WTC11 (cell line): ENCODE data around the gene FGF23. TPM values are rescaled to one million over a fixed set of nuclear protein-coding genes. Genes with fewer than 3 reads are reported as not detected.

Experiments used
- ATAC-seq: fragments of 200-7000 bp; cut with Tn5 transposase; 2 replicates; pipeline ENCODE4 v1.10.0; 2021; ENCODE audit warnings: mild to moderate bottlenecking, moderate library complexity
- CTCF ChIA-PET: fragments of 300-600 bp; sonication (Branson Sonifier 250); formaldehyde crosslinking; loops from one replicate; lab custom pipeline; 2021; ENCODE audit warnings: antibody characterized with exemption; lab: Charles Lee
- POLR2A ChIA-PET: fragments of 350-600 bp; sonication (Branson Sonifier 250); formaldehyde crosslinking; loops from one replicate; lab custom pipeline; 2021; ENCODE audit warnings: antibody characterized with exemption; lab: Charles Lee
- DNase-seq: peaks from one replicate; pipeline ENCODE4 v3.0.0; 2021; ENCODE audit warnings: low spot score
- H3K27ac Mint-ChIP-seq: 2 replicates; pipeline ENCODE4 v1.8.0; 2021; ENCODE audit warnings: mixed read lengths
- H3K27me3 Mint-ChIP-seq: 2 replicates; pipeline ENCODE4 v1.8.0; 2021; ENCODE audit warnings: low read depth, mild to moderate bottlenecking, moderate library complexity, mixed read lengths
- H3K36me3 Mint-ChIP-seq: 2 replicates; pipeline ENCODE4 v1.8.0; 2021; ENCODE audit warnings: mixed read lengths
- H3K4me1 Mint-ChIP-seq: 2 replicates; pipeline ENCODE4 v1.8.0; 2022; ENCODE audit warnings: mixed read lengths
- H3K4me3 Mint-ChIP-seq: 2 replicates; pipeline ENCODE4 v1.8.0; 2021; ENCODE audit warnings: mild to moderate bottlenecking, moderate library complexity, mixed read lengths
- H3K9me3 Mint-ChIP-seq: 2 replicates; pipeline ENCODE4 v1.8.0; 2021; ENCODE audit warnings: mixed read lengths
- AFF4 ChIP-seq: sonication (generic); formaldehyde crosslinking; IDR thresholded peaks from 2 replicates; pipeline ENCODE4 v1.8.1; 2023; ENCODE audit warnings: mild to moderate bottlenecking, missing genetic modification reagents, borderline replicate concordance
- ATF1 ChIP-seq: sonication (generic); formaldehyde crosslinking; IDR thresholded peaks from 2 replicates; pipeline ENCODE4 v1.8.1; 2023; ENCODE audit warnings: mild to moderate bottlenecking, moderate library complexity, missing genetic modification reagents
- CBFB ChIP-seq: sonication (generic); formaldehyde crosslinking; IDR thresholded peaks from 2 replicates; pipeline ENCODE4 v1.8.1; 2022; ENCODE audit warnings: mild to moderate bottlenecking, low read depth, missing genetic modification reagents
- CDX4 ChIP-seq: fragments of 250-450 bp; sonication (Bioruptor Pico); IDR thresholded peaks from 2 replicates; pipeline ENCODE4 v1.9.0; 2021; ENCODE audit warnings: moderate library complexity, mild to moderate bottlenecking, inconsistent platforms, borderline replicate concordance
- NFE2L1 ChIP-seq: sonication (generic); formaldehyde crosslinking; IDR thresholded peaks from 2 replicates; pipeline ENCODE4 v1.8.1; 2023; ENCODE audit warnings: missing genetic modification reagents
- NR2C2 ChIP-seq: sonication (generic); formaldehyde crosslinking; IDR thresholded peaks from 2 replicates; pipeline ENCODE4 v1.8.0; 2022; ENCODE audit warnings: mild to moderate bottlenecking, missing genetic modification reagents
- RELA ChIP-seq: sonication (generic); formaldehyde crosslinking; IDR thresholded peaks from 2 replicates; pipeline ENCODE4 v1.8.1; 2022; ENCODE audit warnings: missing genetic modification reagents, mild to moderate bottlenecking, borderline replicate concordance
- SOX15 ChIP-seq: fragments of 250-450 bp; sonication (Bioruptor Pico); IDR thresholded peaks from 2 replicates; pipeline ENCODE4 v1.9.0; 2021; ENCODE audit warnings: mild to moderate bottlenecking
- ZBTB21 ChIP-seq: sonication (generic); formaldehyde crosslinking; IDR thresholded peaks from 2 replicates; pipeline ENCODE4 v1.8.1; 2023; ENCODE audit warnings: mild to moderate bottlenecking, missing genetic modification reagents, borderline replicate concordance
- ZMAT4 ChIP-seq: fragments of 250-450 bp; sonication (Bioruptor Pico); IDR thresholded peaks from 2 replicates; pipeline ENCODE4 v1.9.0; 2021; ENCODE audit warnings: mild to moderate bottlenecking
- ZNF121 ChIP-seq: sonication (generic); formaldehyde crosslinking; IDR thresholded peaks from 2 replicates; pipeline ENCODE4 v1.8.0; 2023; ENCODE audit warnings: missing genetic modification reagents
- ZNF317 ChIP-seq: sonication (generic); formaldehyde crosslinking; IDR thresholded peaks from 2 replicates; pipeline ENCODE4 v1.8.1; 2023; ENCODE audit warnings: low read depth, mild to moderate bottlenecking, moderate library complexity, missing genetic modification reagents, borderline replicate concordance
- ZNF396 ChIP-seq: fragments of 250-450 bp; sonication (Bioruptor Pico); IDR thresholded peaks from 2 replicates; pipeline ENCODE4 v1.8.0; 2021; ENCODE audit warnings: mild to moderate bottlenecking, moderate library complexity, borderline replicate concordance
- total RNA-seq: library from RNA; stranded (reverse); gene quantifications from 3 replicates; pipeline ENCODE4 v1.2.3, GENCODE V29; 2021
- TF ChIP-seq, protein P1 (sequence below): fragments of 200-600 bp; IDR thresholded peaks from 2 replicates; pipeline ENCODE4 v1.8.0; 2022; ENCODE audit warnings: antibody characterized with exemption
- TF ChIP-seq, protein P2 (sequence below): sonication (generic); formaldehyde crosslinking; IDR thresholded peaks from 2 replicates; pipeline ENCODE4 v1.8.0; 2022; ENCODE audit warnings: missing genetic modification reagents

FGF23 gene
- total RNA-seq, 1 experiment from 2014 or later: 0.24 TPM

DNA sequence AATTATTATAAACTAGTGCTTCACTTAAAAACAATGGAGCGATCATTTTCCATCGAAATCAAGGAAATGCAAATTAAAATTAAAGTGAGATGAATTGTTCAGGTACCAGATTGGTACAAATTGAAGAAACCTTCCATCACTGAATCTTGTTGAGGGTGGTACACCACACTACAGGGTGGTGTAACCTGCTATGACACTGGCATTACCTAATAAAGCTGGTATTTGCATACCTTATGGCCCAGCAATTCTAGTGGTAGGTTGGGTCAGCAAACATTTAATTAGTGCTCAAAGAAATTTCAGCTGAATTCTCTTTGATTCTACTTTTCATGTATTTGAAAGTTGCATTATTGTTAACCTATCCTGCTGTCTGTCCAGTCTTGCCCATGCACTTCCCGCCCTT lies 49.3 kb downstream of the FGF23 start (continued):
- TF ChIP-seq AFF4 (CRISPR knock-in tag) (no peak), SOX15 (CRISPR knock-in tag) (no peak)

- Mint-ChIP-seq H3K9me3 (no peaks in the 10 kb centered on the region), H3K4me1 (peaks cover 14% of the 10 kb centered on the region), H3K36me3 (peaks cover 20% of the 10 kb centered on the region), H3K27ac (no peak overlapping the region), H3K27me3 (no peaks in the 10 kb centered on the region), H3K4me3 (no peak overlapping the region)
- CTCF ChIA-PET: interaction anchor here (0.7 kb wide), 1 partner anchor 26 kb away, joined by 4 read pairs; no protein-coding TSS in a partner anchor
- DNase-seq (no peak), ATAC-seq (no peak)
- POLR2A ChIA-PET: no interaction called here
- TF ChIP-seq NFE2L1 (CRISPR knock-in tag) (no peak), ZBTB21 (CRISPR knock-in tag) (no peak), NR2C2 (CRISPR knock-in tag) (no peak), ZNF396 (CRISPR knock-in tag) (no peak), ZMAT4 (CRISPR knock-in tag) (no peak), RELA (no peak), CDX4 (CRISPR knock-in tag) (no peak), ZNF121 (CRISPR knock-in tag) (no peak), ZNF317 (no peak), CBFB (CRISPR knock-in tag) (no peak), ATF1 (CRISPR knock-in tag) (no peak)
- TF ChIP-seq, protein P1, sequence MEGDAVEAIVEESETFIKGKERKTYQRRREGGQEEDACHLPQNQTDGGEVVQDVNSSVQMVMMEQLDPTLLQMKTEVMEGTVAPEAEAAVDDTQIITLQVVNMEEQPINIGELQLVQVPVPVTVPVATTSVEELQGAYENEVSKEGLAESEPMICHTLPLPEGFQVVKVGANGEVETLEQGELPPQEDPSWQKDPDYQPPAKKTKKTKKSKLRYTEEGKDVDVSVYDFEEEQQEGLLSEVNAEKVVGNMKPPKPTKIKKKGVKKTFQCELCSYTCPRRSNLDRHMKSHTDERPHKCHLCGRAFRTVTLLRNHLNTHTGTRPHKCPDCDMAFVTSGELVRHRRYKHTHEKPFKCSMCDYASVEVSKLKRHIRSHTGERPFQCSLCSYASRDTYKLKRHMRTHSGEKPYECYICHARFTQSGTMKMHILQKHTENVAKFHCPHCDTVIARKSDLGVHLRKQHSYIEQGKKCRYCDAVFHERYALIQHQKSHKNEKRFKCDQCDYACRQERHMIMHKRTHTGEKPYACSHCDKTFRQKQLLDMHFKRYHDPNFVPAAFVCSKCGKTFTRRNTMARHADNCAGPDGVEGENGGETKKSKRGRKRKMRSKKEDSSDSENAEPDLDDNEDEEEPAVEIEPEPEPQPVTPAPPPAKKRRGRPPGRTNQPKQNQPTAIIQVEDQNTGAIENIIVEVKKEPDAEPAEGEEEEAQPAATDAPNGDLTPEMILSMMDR: no peak
- TF ChIP-seq, protein P2, sequence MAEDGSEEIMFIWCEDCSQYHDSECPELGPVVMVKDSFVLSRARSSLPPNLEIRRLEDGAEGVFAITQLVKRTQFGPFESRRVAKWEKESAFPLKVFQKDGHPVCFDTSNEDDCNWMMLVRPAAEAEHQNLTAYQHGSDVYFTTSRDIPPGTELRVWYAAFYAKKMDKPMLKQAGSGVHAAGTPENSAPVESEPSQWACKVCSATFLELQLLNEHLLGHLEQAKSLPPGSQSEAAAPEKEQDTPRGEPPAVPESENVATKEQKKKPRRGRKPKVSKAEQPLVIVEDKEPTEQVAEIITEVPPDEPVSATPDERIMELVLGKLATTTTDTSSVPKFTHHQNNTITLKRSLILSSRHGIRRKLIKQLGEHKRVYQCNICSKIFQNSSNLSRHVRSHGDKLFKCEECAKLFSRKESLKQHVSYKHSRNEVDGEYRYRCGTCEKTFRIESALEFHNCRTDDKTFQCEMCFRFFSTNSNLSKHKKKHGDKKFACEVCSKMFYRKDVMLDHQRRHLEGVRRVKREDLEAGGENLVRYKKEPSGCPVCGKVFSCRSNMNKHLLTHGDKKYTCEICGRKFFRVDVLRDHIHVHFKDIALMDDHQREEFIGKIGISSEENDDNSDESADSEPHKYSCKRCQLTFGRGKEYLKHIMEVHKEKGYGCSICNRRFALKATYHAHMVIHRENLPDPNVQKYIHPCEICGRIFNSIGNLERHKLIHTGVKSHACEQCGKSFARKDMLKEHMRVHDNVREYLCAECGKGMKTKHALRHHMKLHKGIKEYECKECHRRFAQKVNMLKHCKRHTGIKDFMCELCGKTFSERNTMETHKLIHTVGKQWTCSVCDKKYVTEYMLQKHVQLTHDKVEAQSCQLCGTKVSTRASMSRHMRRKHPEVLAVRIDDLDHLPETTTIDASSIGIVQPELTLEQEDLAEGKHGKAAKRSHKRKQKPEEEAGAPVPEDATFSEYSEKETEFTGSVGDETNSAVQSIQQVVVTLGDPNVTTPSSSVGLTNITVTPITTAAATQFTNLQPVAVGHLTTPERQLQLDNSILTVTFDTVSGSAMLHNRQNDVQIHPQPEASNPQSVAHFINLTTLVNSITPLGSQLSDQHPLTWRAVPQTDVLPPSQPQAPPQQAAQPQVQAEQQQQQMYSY (CRISPR knock-in tag): no peak
Measured at GRCh38 chr12:4327293-4327692, 52.2 kb downstream of the FGF23 start.
